Retinal pigment epithelial cell (primary cell): ENCODE measurements around the gene HUNK.
"Not testable (repeated sequence)": the region's sequence is repeated elsewhere in the genome, so short reads cannot be mapped to it uniquely, and the experiment has no call there.

ENCODE experiments used
- DNase-seq: peaks from one replicate; pipeline ENCODE4 v3.0.0-alpha.2; 2010; ENCODE audit warnings: low read depth
- H3K4me3 ChIP-seq: 2 replicates; pipeline ENCODE4 v1.5.1; 2011; ENCODE audit warnings: mild to moderate bottlenecking, low read length, control low read depth, moderate library complexity
- TF ChIP-seq, protein P1 (sequence below): conservative IDR thresholded peaks from 2 replicates; pipeline ENCODE4 v1.5.1; 2011; ENCODE audit warnings: low read depth, low read length, control low read depth, inconsistent platforms

HUNK gene

DNA sequence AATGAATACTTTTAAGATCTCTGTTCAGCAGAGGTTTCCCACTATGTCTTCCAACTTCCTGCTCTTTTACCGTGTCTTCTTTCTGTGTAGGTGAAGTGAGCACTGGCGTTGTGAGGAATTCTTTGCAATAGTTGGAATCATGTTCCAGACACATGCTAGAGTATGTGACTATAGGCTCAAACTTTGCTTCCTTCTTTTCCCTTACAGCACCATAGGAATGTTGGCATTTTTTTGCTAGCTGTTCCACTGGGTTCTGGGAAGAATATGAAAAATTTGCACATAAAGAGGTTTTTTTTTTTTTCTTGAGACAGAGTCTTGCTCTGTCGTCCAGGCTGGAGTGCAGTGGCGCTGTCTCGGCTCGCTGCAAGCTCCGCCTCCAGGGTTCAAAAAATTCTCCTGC lies 15.7 kb upstream of the HUNK start:
- no peak for DNase-seq
- TF ChIP-seq, protein P1, sequence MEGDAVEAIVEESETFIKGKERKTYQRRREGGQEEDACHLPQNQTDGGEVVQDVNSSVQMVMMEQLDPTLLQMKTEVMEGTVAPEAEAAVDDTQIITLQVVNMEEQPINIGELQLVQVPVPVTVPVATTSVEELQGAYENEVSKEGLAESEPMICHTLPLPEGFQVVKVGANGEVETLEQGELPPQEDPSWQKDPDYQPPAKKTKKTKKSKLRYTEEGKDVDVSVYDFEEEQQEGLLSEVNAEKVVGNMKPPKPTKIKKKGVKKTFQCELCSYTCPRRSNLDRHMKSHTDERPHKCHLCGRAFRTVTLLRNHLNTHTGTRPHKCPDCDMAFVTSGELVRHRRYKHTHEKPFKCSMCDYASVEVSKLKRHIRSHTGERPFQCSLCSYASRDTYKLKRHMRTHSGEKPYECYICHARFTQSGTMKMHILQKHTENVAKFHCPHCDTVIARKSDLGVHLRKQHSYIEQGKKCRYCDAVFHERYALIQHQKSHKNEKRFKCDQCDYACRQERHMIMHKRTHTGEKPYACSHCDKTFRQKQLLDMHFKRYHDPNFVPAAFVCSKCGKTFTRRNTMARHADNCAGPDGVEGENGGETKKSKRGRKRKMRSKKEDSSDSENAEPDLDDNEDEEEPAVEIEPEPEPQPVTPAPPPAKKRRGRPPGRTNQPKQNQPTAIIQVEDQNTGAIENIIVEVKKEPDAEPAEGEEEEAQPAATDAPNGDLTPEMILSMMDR = no peak
- no peak overlapping the region for H3K4me3 ChIP-seq

DNA sequence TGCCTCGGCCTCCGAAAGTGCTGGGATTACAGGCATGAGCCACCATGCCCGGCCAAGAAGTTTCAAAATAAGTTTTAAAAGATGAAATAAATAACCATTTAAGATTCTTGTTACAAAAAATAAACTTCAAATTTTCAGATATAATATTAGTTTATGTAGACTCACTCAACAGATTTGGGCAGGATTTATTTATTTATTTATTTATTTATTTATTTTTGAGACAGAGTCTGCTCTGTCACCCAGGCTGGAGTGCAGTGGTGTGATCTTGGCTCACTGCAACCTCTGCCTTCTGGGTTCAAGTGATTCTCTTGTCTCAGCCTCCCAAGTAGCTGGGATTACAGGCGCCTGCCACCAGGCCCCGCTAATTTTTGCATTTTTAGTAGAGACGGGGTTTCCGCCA lies 15.2 kb upstream of the HUNK start:
- not testable (repeated sequence) for DNase-seq, H3K4me3 ChIP-seq

DNA sequence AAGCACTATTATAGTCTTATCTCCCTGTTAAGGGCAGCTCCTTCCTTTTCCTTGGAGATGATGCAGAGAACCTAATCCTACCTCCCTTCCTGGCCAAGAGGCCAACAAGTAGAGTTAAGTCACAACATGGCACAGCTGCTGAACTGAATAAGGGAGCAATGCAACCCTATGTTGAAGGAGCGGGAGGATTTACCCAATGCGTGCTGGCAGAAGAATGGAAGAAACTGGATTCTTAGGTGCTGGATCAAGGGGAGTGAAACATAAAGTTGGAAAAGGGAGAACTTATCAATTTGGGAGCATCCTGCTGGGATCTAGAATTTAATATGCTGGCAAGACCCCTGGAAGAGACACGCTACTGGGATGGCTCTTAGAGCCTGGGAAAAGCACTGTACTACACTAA lies 12.0 kb upstream of the HUNK start:
- no peak for DNase-seq
- TF ChIP-seq, protein P1 = no peak
- no peak overlapping the region for H3K4me3 ChIP-seq

DNA sequence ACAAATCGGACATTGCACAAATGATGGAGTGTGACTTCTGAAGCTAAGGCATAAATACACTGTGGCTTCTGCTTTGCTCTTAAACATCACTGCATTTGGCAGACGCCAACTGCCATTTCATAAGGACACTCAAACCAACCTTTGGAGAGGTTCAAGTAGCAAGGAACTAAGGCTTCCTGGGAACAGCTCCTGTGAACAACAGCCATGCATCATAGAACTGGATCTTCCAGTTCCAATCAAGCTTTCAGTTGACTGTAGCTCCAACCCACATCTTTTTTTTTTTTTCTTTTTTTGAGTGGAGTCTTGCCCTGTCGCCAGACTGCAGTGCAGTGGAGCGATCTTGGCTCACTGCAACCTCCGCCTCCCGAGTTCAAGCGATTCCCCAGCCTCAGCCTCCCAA lies 10.7 kb upstream of the HUNK start:
- DNase-seq = no peak
- no peak overlapping the region for H3K4me3 ChIP-seq
- TF ChIP-seq, protein P1 = no peak

DNA sequence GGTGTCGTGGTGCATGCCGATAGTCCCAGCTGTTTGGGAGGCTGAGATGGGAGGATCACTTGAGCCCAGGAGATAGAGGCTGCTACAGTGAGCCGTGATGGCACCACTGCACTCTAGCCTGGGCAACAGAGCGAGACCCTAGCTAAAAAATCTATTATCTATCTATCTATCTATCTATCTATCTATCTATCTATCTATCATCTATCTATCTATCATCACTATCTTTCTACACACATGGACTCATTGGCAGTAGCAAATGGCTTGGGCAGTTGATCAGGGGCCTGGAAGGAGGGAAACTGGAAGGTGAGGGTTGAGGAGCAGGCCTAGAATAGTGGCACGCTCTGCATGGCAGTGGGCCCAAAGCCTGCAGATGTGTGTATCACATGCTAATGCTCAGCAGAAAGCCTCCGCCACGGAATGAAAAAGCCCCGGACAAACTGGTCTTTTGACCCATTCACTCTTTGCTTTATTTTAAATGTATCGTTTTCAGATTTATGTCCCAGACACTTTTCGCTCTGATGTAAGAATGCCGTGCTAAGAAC lies 7.3 kb upstream of the HUNK start:
- DNase-seq = no peak
- TF ChIP-seq, protein P1 = no peak
- no peak overlapping the region for H3K4me3 ChIP-seq

DNA sequence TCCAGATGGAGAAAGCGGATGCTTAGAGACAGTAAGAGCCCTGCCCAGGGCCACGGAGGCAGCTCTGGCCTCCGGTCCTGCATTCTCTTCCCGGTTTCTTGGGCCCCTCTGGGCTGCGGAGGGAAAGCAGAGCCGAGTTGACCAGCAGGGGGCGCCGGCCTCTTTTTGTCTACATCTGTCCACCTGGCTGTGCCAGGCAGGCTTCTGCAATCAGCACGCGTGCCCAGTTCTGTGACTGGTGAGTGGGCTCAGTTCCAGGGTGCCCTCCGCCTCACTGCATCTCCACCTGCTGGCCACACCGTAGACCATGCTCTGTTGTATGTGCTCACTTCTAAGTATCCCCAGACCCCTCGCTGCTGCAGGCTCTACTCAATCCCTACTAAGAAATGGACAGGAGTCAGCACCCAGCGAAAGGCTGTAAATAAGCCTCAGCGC lies 6.7 kb upstream of the HUNK start:
- H3K4me3 ChIP-seq = no peak overlapping the region
- TF ChIP-seq, protein P1 = peak; percentile 83
- DNase-seq = peak; percentile 35

DNA sequence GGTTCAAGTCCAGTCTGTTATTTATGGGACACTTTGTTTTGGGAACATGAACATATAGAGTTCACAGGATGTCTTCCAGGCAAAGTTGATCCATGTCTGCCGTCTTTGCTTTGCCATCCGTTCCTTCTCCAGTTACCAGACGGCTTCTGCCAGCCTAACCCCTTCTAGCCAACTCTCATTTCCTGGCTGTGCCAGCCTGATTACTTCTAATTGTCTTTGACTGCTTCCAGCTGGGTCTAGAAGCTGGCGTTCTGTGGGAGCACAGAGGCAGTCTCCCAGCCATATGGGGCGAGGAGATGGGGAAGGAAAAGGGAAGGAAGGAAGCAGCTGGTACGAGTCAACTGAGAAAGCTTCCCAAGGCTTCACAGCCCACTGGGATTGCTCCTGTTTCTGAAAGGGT lies 3.1 kb upstream of the HUNK start:
- no peak overlapping the region for H3K4me3 ChIP-seq
- no peak for DNase-seq
- TF ChIP-seq, protein P1 = no peak
